Kidney glomerular epithelial cell (primary cell): ENCODE measurements around the gene PIP5K1C.
"Not testable (repeated sequence)": the region's sequence is repeated elsewhere in the genome, so short reads cannot be mapped to it uniquely, and the experiment has no call there.

Source experiments
- DNase-seq: peaks from one replicate; lab custom pipeline; 2025; lab: John Stamatoyannopoulos, UW

Gene PIP5K1C

DNA sequence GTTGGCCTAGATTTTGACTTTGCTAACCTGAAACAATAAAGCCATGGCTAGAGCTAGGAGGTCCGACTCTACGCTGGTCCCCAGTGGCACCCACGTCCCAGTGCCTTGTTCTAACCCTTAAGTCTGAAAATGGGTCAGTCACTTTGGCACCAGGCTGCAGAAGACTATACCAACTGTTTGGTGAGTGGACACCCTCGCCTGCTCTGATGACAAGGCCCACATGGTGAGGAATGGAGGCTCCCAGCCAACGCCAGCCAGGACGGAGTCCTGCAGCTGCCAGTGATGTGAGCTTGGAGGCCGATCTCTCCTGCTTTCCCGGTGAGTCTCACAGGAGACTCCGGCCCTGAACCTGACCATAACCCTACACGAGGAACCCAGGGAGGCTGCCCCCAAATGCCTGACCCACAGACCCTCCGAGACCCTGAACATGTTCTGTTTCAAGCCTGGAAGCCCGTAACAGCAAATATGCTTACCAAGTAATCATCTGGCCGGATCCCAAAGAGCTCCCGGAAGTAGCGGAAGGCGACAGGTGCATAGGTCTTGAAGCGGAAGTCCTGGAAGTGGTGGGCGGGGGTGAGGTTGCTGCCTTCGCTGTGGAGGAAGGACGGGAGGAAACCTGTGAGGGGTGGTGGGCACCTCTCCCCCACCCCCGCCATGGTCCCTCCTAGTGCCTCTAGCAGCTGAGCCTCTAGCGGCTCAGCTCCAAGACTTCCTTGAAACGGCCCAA, 39.6 kb downstream of the PIP5K1C start:
- no peak for DNase-seq

DNA sequence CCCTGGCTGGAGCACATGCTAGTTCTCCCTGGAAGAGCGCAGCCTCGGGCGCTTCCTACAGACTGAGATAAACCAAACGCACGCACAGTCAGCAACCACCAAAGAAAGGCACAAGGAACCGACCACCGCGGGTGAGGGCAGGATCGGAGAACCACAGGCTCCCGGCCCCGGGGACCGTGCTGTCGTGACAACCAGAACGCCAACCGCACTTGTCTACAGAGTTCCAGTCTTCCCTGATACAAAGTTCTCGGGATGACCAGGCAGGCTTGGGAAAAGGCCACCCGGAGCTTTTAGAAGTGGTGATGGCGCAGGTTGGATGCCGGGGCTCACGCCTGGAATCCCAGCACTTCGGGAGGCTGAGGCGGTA, 40.5 kb downstream of the PIP5K1C start:
- DNase-seq = no peak

DNA sequence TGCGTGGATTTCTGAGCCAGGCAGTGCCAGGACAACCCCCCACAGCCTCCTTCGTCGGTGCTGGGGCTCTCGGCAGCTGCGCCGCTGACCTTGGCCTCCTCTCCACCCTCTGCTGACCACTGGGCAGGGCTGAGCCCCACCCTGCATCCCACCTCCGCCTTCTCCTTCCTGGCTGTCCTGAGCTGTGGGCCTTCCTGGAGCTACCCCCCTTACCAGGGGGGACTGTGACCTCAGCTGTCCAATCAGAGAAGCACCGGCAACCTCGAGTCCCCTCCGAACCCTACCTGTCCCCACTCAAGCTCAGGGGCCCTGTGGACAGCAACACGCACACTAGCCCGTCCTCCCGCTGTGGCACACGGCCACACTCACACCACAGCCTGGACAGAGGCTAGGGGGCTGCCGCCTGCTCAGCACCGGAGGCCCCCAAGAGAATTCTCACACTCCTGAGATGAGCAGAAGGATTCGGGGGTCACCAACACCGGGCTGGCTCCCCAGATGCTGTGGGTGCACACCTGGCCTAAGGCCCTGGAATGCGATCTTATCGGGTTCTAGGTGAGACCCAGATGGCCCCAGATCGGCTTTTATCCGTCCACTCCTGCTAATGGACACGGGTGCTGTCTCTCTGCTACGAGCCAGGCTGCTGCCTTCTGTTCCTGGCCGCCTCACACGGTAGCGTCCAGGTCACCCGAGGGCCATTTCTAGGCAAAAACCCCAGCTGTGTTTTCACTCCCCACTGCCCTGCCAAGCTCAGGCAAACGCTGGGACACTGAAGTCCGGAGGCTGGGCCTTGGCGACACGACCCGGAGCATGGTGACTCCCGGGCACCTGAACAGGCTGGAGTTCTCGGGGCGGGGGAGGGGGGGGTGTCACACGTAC, 41.2 kb downstream of the PIP5K1C start:
- DNase-seq = no peak

DNA sequence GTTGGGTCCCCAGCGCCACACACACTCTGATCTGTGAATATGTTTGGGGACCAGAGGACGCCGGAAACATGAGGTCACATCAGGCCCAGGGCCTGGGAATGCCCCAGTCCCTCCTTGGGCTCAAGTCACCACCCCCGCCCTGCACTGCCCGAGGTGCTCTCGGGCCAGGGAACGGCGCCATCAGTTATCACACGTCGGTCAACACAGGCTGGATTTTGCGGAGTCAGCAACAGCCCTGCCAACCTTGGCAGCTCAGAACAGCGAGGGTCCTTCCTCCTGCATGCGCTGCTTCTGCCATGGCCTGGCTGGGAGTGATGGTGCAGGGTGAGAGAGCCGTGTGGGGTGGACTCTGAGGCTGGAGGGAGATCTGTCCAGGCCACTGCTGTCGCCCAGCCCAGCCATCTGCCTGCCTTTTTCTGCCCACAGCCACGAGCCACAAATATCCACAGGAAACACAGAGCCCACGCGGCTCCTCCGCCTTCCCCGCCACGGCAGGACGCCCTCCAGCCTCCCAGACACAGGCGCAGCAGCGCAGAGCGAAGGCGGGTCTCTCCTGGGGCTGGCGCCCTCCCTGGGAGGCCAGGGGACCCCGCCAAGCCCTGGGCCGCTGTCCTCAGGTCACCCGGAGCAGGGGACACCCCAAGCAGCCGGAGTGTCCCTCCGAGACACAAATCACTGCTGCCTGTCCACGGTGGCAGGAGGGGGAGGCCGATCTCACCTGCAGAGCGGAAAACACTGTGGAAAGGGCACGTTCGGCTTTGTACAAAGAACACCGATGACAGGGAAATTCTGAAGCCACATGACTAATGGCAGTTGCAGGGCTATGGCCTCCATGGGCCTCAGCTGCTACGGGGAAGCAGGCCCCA, 42.0 kb downstream of the PIP5K1C start:
- no peak for DNase-seq

DNA sequence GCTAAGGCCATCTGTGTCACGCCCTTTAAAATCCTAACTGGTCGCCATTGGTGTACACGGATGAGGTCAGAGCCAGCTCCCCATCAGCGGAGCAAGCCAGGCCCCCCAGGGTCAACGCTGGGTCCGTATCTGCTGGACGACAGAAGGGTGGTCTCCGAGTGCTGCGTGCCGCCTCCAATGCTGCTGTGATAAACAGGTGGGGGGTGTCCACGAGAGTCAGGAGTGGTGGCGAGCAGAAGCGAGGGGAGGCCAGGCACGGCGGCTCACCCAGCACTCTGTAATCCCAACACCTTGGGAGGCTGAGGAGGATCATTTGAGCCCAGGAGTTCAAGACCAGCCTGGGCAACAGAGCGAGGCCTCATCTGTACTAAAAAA, 42.9 kb downstream of the PIP5K1C start:
- DNase-seq = no peak

DNA sequence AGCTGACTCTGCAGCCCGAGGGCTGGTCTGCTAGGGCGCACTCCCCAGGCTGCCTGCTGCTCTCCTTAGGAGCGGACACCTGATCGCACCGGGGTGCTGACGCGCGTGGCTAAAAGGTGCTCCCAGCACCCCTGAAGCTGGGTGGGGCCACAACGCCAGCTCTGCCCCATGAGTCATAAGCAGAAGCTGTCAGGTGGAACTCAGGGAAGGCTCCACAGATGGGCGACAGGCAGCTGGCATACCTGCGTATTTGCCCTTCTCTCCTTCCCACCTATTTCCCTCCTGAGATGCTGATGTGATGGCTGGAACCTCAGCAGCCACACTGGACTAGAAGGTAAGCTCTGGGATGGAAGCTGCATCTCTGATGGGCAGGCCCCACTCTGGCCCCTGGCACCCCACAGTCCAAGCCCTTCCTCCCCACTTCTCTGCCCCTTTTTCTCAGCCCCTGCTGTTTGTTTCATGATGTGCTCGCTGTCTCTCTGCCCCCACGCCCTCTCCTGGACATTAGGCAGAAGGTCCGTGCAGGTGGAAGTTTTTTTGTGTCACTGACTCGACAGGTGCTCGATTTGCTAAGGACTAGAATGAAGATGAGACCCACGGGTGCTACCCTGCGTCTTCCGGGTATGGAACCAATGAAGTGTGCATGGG, 43.4 kb downstream of the PIP5K1C start:
- no peak for DNase-seq

DNA sequence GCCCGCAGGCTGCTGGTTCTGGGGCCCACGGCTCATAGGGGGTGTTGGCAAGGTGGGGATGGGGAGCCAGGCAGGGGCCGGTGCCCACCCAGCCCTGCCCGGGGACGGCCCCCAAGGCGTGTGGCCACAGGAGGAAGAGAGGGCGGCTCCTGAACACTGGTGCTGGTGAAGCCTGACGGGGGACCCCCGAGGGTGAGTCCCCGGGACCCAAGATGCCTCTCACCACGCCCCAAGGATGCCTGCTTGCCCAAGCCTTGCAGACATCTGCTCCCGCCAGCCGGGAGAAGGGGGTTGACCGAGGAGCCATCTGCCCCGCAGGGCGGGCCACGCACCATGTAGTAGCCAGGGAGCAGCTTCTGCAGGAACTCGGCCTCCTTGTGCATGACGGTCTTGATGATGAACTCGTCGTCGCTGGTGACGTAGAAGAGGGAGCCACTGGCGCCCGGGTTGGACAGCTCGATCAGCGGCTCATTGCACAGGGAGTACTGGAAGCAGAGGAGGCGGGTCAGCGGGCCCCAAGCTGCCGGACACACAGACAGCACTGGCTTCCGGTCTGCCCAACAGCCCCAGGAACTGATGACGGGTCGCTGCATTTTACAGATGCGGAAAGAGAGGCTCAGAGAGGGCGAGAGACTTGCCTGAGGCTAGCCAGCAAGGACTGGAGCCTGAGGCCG, 44.1 kb downstream of the PIP5K1C start:
- DNase-seq = no peak

DNA sequence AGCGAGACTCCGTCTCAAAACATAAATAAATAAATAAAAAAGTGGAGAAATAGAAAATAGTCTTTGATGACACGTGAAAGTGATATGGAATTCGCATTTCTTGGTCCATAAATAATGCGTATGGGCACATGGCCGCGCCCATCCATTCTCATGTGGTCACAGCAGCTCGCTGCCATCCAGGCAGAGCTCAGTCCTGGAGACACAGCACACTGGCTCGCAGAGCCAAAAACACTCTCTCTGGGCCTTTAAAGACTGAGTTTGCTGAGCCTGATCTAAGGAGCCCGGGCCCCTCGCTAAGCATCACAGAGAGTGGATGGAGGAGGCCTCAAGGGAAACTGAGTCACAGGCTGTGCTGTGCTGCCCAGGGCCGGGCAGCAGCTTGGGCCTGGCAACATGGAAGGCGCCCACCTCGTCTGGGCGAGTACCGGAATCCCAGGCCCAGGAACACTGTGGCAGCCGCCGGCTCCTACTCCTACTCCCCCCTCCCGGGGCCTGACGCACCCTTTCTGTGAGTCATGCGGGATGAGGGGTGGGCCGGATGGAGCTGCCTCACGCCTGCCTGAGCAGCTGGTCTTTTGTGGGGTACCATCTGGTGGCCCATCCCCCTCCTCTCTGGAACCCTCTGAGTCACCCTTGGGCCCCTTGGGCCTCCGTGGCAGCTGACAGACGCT, 44.7 kb downstream of the PIP5K1C start:
- no peak for DNase-seq

DNA sequence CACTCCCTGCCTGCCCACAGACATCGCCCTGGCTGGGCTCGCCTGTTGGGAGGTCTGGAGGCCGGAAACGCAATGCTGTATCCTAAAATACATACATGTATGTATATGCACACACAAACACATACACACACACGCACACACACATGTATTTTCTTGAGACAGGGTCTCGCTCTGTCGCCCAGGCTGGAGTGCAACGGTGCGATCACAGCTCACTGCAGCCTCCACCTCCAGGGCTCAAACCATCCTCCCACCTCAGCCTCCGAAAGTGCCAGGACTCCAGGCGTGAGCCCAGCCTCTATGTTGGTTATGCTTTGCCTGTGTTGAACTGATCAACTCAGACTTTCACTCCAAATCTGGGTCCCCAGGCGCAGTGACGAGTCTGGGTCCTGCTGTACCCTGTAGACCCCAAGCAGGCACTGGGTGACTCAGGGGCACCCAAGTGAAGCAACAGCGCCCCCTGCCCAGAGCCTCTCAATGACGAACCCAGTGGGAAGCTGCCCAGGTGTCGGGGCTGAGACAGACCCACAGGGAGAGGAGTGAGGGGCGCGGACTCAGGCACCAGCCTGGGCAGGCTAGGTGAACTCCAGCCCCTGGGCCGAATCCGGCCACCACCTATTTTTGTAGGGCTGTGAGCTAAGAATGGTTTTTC, 46.3 kb downstream of the PIP5K1C start:
- DNase-seq = no peak

DNA sequence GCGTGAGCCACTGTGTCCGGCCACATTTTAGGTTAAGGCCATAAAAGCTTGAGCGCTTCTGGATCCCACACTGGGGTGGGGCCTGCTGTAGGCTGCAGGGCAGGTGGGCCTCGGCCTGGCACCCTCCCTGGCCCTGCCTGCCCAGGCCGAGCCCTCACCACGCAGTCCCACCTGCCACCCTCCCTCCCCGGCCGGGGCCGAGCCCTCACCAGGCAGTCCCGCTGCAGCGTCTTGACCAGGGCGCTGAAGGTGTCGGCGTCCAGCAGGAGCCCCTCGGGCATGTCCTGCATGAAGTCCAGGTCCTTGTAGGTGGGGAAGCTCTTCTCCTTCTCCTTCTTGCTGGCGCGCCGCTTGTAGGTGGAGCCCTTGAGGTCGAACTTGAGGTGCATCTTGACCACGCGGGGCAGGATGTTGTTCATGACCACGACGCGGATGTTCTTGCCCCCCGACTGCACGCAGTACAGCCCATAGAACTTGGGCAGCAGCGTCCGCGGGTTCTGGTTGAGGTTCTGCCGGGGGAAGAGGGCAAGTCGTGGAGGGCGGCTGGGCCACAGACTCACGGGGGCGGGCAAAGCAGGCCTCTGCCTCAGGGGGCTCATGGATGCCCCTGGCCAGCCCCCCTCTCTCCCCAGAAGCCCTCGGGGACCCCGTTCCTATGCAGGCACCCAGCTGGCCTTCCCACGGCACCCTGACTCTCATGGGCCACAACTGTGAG, 47.0 kb downstream of the PIP5K1C start:
- no peak for DNase-seq

DNA sequence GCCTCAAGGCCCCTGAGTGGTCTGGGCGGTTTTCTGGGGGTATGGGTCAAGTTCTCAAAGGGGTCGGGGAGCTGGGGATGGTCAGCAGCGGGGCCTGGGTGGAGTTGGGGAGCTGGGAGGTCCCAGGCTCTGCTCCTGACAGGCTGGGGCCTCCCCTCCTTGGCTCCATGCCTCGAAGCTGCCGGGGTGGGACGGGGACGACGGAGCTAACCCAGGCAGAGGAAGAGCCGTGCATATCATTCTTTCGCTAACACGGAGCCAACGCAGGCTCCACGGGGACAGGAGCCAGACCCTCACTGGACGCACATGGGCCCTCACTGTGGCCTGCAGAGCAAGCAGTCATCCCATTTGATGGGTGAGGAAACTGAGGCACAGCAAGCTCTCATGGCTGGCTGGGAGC, 47.8 kb downstream of the PIP5K1C start:
- no peak for DNase-seq

DNA sequence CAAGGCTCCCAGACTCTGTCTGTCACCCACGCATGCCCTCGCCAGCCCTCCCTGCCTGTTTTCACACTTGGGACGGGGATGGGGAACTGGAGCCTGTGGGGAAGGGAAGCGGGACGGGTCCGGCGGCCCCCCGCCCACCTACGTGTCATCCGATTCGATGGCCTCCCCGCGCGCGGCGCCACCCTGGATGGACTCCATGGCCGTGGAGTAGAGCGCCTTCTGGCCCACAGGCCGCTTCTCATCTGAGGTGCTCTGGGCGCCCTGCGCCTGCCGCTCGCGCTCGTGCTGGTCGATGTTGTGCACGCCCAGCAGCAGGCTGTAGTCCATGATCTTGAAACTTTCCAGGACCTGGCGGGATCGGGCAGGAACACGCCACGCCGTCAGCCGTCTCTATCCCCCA, 48.6 kb downstream of the PIP5K1C start:
- DNase-seq = no peak

DNA sequence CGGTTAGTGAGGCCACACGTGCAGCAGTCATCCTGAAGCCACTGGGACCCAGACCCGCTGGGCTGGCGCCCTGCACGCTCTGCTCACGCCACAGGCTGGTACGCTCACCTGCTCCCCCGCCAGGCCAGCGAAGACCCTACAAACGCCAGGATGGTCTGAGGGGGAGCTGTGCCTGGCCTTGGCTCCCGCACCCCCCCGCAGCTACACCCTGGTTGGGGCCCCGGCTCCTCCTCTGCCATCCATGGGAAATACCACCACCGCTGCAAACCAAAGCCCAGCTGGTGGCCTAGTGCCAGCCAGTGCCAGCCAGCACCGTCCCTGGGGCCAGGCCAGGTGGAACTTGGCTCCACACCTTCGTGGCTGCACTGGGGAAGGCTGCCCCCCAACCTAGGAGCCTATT, 50.4 kb downstream of the PIP5K1C start:
- DNase-seq = no peak

DNA sequence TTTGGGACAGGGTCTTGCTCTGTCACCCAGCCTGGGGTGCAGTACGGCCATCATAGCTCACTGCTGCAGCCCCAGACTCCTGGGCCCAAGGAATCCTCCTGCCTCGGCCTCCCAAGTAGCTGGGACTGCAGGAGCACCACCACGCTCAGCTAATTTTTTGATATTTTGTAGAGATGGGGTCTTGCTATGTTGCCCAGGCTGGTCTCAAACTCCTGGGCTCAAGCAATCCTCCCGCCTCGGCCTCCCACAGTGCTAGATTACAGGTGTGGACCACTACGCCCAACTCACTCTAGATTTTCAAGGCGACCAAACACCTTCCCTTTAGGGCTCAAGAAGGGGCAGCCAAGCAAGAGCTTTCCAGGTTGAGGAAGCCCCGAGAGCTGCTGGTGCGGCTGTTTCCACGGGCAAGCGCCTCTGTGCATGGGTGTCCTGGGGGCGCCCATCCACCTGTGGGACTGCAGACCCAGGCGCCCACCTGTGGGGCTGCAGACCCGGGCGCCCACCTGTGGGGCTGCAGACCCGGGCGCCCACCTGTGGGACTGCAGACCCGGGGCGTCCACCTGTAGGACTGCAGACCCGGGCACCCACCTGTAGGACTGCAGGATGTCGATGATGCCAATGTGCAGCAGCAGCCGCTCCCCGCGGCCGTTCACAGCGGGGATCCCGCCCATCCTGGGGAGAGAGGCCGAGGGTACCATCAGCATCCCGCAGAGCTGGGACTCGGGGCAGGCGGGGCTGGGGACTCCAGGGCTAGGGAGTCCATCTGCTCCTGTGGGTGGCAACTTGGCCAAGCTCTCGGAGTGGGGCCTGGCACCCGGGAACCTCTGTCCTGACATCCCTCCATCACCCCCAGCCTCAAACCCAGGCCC, 52.0 kb downstream of the PIP5K1C start:
- DNase-seq = no peak

DNA sequence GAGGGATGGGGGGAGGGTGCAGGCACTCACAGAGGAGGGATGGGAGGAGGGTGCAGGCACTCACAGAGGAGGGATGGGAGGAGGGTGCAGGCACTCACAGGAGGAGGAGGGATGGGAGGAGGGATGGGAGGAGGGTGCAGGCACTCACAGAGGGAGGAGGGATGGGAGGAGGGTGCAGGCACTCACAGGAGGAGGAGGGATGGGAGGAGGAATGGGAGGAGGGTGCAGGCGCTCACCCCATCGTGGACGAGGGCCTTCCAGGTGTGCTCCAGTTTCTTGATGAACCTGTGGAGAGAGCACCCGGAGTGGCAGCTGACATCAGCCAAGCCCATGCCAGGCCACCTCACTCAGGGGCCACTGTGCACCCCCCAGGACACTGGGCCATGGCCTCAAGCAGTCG, 53.2 kb downstream of the PIP5K1C start:
- DNase-seq = not testable (repeated sequence)

DNA sequence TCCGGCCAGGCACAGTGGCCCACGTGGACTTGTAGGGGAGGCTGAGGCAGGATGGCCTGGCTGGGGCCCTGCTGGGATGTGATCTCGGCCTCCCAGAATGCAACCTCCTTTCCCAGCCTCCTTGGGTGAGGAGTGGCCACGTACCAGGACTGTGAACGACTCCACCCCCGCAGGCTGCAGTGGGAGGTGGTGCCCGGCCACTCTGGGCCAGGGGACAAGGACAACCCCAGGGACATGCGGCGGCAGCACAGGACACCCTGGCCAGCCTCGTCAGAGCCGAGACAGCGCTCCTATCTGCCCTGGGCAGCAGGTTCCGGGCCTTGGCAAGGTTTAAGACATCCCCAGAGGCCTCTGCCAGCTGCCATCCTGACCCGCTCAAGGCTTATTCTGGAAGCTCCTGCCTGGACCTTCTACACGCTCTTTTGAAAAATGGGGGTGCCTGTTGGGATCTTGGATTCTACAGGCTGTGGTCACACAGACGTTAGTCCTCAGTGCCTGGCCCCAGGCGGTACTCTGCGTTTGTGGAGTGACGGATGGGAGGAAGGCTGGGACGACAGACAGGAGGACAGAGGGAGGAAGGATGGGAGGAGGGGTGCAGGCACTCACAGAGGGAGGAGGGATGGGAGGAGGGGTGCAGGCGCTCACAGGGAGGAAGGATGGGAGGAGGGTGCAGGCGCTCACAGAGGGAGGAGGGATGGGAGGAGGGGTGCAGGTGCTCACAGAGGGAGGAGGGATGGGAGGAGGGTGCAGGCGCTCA, 53.8 kb downstream of the PIP5K1C start:
- DNase-seq = no peak

DNA sequence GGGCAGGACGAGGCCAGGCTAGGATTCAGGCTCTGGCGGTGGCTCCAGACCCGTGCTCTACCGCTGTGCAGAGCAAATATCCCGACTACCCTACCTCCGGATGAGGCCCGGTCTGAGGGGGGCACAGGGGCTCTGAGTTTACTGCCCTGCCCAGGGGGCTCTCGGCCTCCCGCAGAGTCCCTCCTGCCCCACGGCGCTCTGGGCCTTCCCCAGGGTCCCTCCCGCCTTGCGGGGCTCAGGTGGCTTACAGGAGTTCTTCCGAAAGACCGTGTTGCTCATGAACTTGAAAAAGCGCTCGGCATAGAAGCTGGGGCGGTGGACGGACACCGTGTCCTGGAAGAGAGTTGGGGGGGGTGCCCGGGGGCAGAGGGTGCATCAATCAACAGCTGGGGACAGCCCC, 54.5 kb downstream of the PIP5K1C start:
- no peak for DNase-seq

DNA sequence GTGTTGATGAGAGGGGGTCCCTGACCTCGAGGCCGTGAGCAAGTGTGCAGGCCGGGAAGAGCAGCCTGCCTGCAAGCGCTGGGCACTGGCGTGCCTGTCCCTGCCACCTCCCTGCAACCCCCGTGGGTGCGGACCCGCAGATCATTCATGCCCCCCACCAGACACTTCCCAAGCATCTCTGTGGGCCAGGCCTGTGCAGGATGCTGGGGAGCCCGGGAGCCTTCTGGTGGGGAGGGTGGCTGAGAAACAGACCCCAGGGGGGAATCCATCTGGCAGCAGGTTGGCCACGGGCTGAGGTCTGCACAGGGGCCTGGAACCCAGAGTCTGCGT, 55.2 kb downstream of the PIP5K1C start:
- no peak for DNase-seq
